ENCODE measurements around the gene ADAMTS7. TPM values are rescaled to one million over a fixed set of nuclear protein-coding genes. Genes with fewer than 3 reads are reported as not detected.
"Not testable (repeated sequence)": the region's sequence is repeated elsewhere in the genome, so short reads cannot be mapped to it uniquely, and the experiment has no call there.

Gene ADAMTS7
- total RNA-seq, 1 donor from 2014 or later, result 19.2 TPM

DNA sequence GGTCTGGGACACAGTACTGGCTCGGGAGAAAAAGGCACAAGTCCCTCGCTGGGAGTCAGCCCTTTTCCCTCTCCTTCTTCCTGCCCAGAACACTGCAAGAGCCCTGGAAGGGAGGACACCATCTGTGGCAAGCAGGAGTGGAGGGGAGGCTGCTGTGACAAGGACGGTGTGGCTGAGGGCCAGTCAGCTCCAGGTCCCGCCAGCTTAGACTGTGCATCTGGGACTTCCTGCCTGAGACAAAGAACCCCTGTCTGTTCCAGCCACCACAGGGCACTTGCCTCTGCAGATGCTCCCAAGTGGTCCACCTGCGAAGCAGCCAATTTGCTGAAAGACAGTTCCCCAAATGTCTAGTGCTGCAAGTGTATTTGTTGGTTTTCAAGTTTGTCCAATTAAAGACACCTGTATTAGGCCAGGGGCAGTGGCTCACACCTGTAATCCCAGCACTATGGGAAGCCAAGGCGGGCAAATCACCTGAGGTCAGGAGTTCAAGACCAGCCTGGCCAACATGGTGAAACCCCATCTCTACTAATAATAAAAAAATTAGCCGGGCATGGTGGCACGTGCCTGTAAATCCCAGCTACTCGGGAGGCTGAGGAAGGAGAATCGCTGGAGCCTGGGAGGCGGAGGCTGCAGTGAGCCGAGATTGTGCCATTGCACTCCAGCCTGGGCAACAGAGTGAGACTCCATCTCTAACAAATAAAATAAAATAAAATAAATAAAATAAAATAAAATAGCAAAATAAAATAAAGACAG is 41.6 kb downstream of the ADAMTS7 start:
- not testable (repeated sequence) for H3K27me3 Mint-ChIP-seq (ENCODE audit: insufficient read depth, low read depth); H3K9me3 ChIP-seq (ENCODE audit: low read depth); H2AFZ ChIP-seq (replicated peaks); H3K4me2 ChIP-seq; H3K27ac ChIP-seq; H3F3A ChIP-seq (ENCODE audit: low read depth); H3K4me1 ChIP-seq; H3K4me3 ChIP-seq; H3K9me3 Mint-ChIP-seq; DNase-seq (ENCODE audit: low spot score); H3K36me3 Mint-ChIP-seq; H3K36me3 ChIP-seq; H3K27ac Mint-ChIP-seq; H3K4me3 Mint-ChIP-seq; H3K79me2 ChIP-seq (ENCODE audit: low read depth); H4K20me1 ChIP-seq (ENCODE audit: low read depth); H3K27me3 ChIP-seq; H3K9ac ChIP-seq; H3K4me1 Mint-ChIP-seq

DNA sequence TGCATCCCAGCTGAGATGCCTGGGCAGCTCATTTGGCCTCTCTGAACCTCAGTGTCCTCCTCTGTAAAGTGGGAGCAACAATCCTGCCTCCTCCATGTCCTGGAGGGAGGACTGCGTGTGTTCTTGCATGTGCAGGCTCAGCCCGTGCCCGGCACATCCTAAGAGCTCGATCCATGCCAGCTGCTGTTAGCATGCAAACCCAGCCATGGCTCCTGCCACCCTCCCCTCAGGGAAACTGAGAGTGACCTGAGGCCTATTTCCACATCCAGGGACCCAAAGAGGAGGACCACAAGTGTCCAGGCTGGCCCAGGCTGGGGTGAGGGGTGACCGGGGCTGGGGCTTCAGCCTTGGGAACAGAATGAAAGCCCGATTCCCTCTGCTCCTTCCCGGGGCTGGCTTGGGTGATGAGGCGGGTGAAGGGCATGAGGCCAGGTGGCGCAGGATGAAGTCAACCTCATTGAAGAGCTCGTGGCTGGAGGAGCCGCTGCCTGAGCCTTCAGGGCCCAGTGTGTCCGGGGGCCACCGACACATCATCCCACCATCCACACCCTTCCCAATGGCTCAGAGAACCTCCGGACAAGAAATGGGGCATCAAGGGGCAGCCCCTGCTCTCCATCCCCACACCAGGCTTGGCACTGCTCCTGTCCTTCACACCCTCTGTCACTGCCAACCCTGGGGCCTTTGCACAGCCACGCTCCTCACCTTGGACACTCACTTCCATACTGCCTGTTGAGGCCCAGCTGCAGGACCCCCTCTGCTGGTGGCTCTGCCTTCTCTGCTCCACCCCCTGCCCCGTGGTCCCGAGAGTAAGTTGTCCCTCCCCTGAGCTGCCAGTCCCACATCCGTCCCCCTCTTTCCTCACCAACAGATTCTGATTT is 42.5 kb downstream of the ADAMTS7 start:
- Mint-ChIP-seq H3K27ac (no peak overlapping the region), H3K9me3 (no peaks in the 10 kb centered on the region), H3K4me3 (peak overlapping the region; percentile 46), H3K36me3 (no peaks in the 10 kb centered on the region), H3K4me1 (peaks cover 2% of the 10 kb centered on the region), H3K27me3 (ENCODE audit: insufficient read depth, low read depth) (peaks cover 4% of the 10 kb centered on the region)
- no peak for DNase-seq (ENCODE audit: low spot score)
- no peaks in the 10 kb centered on the region for H3F3A ChIP-seq (ENCODE audit: low read depth)
- peaks cover 7% of the 10 kb centered on the region for H3K4me1 ChIP-seq
- H3K9me3 ChIP-seq (ENCODE audit: low read depth), result no peaks in the 10 kb centered on the region
- H3K27ac ChIP-seq, result no peak overlapping the region
- H2AFZ ChIP-seq (replicated peaks), result no peak overlapping the region
- no peak overlapping the region for H3K4me3 ChIP-seq
- no peaks in the 10 kb centered on the region for H3K36me3 ChIP-seq
- no peak overlapping the region for H3K4me2 ChIP-seq
- H4K20me1 ChIP-seq (ENCODE audit: low read depth), result no peaks in the 10 kb centered on the region
- H3K9ac ChIP-seq, result no peak overlapping the region
- no peaks in the 10 kb centered on the region for H3K79me2 ChIP-seq (ENCODE audit: low read depth)
- no peaks in the 10 kb centered on the region for H3K27me3 ChIP-seq
- TF ChIP-seq EZH2 (IDR thresholded peaks at IDR 0.05), result no peak
- TF ChIP-seq, protein P1, sequence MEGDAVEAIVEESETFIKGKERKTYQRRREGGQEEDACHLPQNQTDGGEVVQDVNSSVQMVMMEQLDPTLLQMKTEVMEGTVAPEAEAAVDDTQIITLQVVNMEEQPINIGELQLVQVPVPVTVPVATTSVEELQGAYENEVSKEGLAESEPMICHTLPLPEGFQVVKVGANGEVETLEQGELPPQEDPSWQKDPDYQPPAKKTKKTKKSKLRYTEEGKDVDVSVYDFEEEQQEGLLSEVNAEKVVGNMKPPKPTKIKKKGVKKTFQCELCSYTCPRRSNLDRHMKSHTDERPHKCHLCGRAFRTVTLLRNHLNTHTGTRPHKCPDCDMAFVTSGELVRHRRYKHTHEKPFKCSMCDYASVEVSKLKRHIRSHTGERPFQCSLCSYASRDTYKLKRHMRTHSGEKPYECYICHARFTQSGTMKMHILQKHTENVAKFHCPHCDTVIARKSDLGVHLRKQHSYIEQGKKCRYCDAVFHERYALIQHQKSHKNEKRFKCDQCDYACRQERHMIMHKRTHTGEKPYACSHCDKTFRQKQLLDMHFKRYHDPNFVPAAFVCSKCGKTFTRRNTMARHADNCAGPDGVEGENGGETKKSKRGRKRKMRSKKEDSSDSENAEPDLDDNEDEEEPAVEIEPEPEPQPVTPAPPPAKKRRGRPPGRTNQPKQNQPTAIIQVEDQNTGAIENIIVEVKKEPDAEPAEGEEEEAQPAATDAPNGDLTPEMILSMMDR (IDR thresholded peaks at IDR 0.05), result no peak
- no peak for TF ChIP-seq EZH2phosphoT487 (IDR thresholded peaks at IDR 0.05)

DNA sequence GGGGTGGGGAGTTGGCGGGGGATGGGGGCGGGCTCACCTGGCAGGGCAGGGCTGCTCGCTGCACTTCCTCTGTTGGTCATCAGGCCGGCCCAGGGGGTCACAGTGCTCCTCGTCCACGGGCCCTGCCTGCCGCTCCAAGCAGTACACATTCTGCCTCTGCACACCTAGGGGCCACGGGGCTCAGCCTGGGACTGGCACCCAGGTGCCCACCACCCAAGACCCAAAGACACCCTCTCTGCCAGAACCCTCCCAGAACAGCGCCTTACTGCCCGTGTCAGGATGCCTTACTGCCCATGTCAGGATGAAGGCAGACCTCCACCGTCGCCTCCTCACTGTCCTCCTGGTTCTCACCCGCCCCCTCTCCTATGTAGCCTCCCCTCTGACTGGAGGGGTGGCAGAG is 43.2 kb downstream of the ADAMTS7 start:
- no peak for DNase-seq (ENCODE audit: low spot score)
- H3K36me3 ChIP-seq, result no peaks in the 10 kb centered on the region
- H3K4me1 Mint-ChIP-seq, result peaks cover 5% of the 10 kb centered on the region
- no peak overlapping the region for H2AFZ ChIP-seq (replicated peaks)
- H3K27me3 Mint-ChIP-seq (ENCODE audit: insufficient read depth, low read depth), result peaks cover 4% of the 10 kb centered on the region
- H3K36me3 Mint-ChIP-seq, result no peaks in the 10 kb centered on the region
- H3K4me3 ChIP-seq, result no peak overlapping the region
- TF ChIP-seq, protein P1 (IDR thresholded peaks at IDR 0.05), result no peak
- no peak for TF ChIP-seq EZH2phosphoT487 (IDR thresholded peaks at IDR 0.05)
- TF ChIP-seq EZH2 (IDR thresholded peaks at IDR 0.05), result no peak
- H3K27me3 ChIP-seq, result no peaks in the 10 kb centered on the region
- H3K79me2 ChIP-seq (ENCODE audit: low read depth), result no peaks in the 10 kb centered on the region
- H3K4me3 Mint-ChIP-seq, result peak overlapping the region; percentile 46
- H3K9me3 ChIP-seq (ENCODE audit: low read depth), result no peaks in the 10 kb centered on the region
- H3K4me1 ChIP-seq, result peaks cover 7% of the 10 kb centered on the region
- H4K20me1 ChIP-seq (ENCODE audit: low read depth), result no peaks in the 10 kb centered on the region
- H3K9ac ChIP-seq, result no peak overlapping the region
- H3K9me3 Mint-ChIP-seq, result no peaks in the 10 kb centered on the region
- H3F3A ChIP-seq (ENCODE audit: low read depth), result no peaks in the 10 kb centered on the region
- H3K27ac Mint-ChIP-seq, result no peak overlapping the region
- no peak overlapping the region for H3K27ac ChIP-seq
- H3K4me2 ChIP-seq, result no peak overlapping the region
